Neural progenitor cell (in vitro differentiated cells): ENCODE measurements around the gene ABCC9. TPM values are rescaled to one million over a fixed set of nuclear protein-coding genes. Genes with fewer than 3 reads are reported as not detected.

Source experiments
- DNase-seq: peaks from one replicate; pipeline ENCODE4 v3.0.0-alpha.2; 2016; ENCODE audit warnings: low spot score
- H2AFZ ChIP-seq: fragments of 200-600 bp; sonication (generic); replicated peaks from 2 replicates; pipeline ENCODE4 v1.6.1; 2016; ENCODE audit warnings: antibody characterized with exemption
- H3F3A ChIP-seq: fragments of 200-600 bp; sonication (generic); 2 replicates; pipeline ENCODE4 v1.6.1; 2016; ENCODE audit warnings: antibody characterized with exemption, low read depth
- H3K27ac ChIP-seq: fragments of 200-600 bp; sonication (generic); 2 replicates; pipeline ENCODE4 v1.5.1; 2016; ENCODE audit warnings: mild to moderate bottlenecking
- H3K27me3 ChIP-seq: fragments of 200-600 bp; sonication (generic); 2 replicates; pipeline ENCODE4 v1.6.1; 2016; ENCODE audit warnings: mild to moderate bottlenecking, moderate library complexity
- H3K36me3 ChIP-seq: fragments of 200-600 bp; sonication (generic); 2 replicates; pipeline ENCODE4 v1.5.1; 2016
- H3K4me1 ChIP-seq: fragments of 200-600 bp; sonication (generic); 2 replicates; pipeline ENCODE4 v1.6.1; 2016; ENCODE audit warnings: mixed run types
- H3K4me2 ChIP-seq: fragments of 200-600 bp; sonication (generic); 2 replicates; pipeline ENCODE4 v1.6.1; 2016
- H3K4me3 ChIP-seq: fragments of 200-600 bp; sonication (generic); 2 replicates; pipeline ENCODE4 v1.5.1; 2016
- H3K79me2 ChIP-seq: fragments of 200-600 bp; sonication (generic); 2 replicates; pipeline ENCODE4 v1.6.1; 2016; ENCODE audit warnings: low read depth
- H3K9ac ChIP-seq: fragments of 200-600 bp; sonication (generic); 2 replicates; pipeline ENCODE4 v1.6.1; 2016
- H3K9me3 ChIP-seq: fragments of 200-600 bp; sonication (generic); 2 replicates; pipeline ENCODE4 v1.5.1; 2016; ENCODE audit warnings: low read depth
- H4K20me1 ChIP-seq: fragments of 200-600 bp; sonication (generic); 2 replicates; pipeline ENCODE4 v1.6.1; 2016; ENCODE audit warnings: low read depth
- H3K27ac Mint-ChIP-seq: 3 replicates; pipeline ENCODE4 v1.8.0; 2021; ENCODE audit warnings: mixed read lengths
- H3K27me3 Mint-ChIP-seq: 2 replicates; pipeline ENCODE4 v1.8.0; 2022; ENCODE audit warnings: low read depth, mild to moderate bottlenecking, inconsistent platforms, moderate library complexity, mixed read lengths; ENCODE audit not compliant: insufficient read depth
- H3K36me3 Mint-ChIP-seq: 3 replicates; pipeline ENCODE4 v1.8.0; 2021; ENCODE audit warnings: mixed read lengths
- H3K4me1 Mint-ChIP-seq: 3 replicates; pipeline ENCODE4 v1.8.0; 2021; ENCODE audit warnings: mixed read lengths
- H3K4me3 Mint-ChIP-seq: 3 replicates; pipeline ENCODE4 v1.8.0; 2021; ENCODE audit warnings: mild to moderate bottlenecking, moderate library complexity, mixed read lengths
- H3K9me3 Mint-ChIP-seq: 3 replicates; pipeline ENCODE4 v1.8.0; 2020; ENCODE audit warnings: mixed read lengths
- EZH2 ChIP-seq: fragments of 200-600 bp; sonication (generic); IDR thresholded peaks from 2 replicates; pipeline ENCODE4 v1.6.1; 2017; ENCODE audit warnings: antibody characterized with exemption, mild to moderate bottlenecking, moderate library complexity
- EZH2phosphoT487 ChIP-seq: fragments of 200-600 bp; sonication (generic); IDR thresholded peaks from 2 replicates; pipeline ENCODE4 v1.6.1; 2017; ENCODE audit warnings: antibody characterized with exemption
- total RNA-seq: library from RNA; depleted of rRNA; stranded (reverse); fragments of >200 nt; gene quantifications from 2 replicates; pipeline ENCODE4 v1.2.3, GENCODE V29; 2015; ENCODE audit warnings: low replicate concordance
- TF ChIP-seq, protein P1 (sequence below): fragments of 200-600 bp; sonication (generic); IDR thresholded peaks from 2 replicates; pipeline ENCODE4 v1.5.1; 2017; ENCODE audit warnings: antibody characterized with exemption, mild to moderate bottlenecking

The ABCC9 gene
- total RNA-seq, 1 donor from 2014 or later = not detected

DNA sequence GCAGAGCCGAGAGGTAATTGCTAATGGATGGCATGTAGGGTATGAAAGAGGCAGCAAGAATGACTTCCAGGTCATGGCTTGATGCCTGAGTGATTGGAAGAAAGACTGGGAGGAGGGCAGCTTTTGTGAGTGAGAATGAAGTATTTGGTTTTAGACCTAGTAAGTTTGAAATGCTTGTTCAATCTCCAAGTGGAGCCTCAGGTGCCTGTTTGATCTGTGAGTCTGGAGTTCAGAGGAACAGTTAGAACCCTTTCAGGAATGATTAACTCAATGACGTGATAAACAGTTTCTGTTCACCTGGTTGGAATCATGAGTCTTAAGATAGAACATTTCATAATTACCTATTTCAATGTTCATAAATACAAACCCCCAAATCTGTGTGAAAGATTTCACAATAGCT lies 177.2 kb downstream of the ABCC9 start:
- H3K4me3 Mint-ChIP-seq = no peak overlapping the region
- H3K27me3 Mint-ChIP-seq = peaks cover 2% of the 10 kb centered on the region
- H3K4me1 Mint-ChIP-seq = no peaks in the 10 kb centered on the region
- H3K79me2 ChIP-seq = no peaks in the 10 kb centered on the region
- no peaks in the 10 kb centered on the region for H3K27me3 ChIP-seq
- TF ChIP-seq EZH2phosphoT487 (no peak), EZH2 (no peak)
- TF ChIP-seq, protein P1, sequence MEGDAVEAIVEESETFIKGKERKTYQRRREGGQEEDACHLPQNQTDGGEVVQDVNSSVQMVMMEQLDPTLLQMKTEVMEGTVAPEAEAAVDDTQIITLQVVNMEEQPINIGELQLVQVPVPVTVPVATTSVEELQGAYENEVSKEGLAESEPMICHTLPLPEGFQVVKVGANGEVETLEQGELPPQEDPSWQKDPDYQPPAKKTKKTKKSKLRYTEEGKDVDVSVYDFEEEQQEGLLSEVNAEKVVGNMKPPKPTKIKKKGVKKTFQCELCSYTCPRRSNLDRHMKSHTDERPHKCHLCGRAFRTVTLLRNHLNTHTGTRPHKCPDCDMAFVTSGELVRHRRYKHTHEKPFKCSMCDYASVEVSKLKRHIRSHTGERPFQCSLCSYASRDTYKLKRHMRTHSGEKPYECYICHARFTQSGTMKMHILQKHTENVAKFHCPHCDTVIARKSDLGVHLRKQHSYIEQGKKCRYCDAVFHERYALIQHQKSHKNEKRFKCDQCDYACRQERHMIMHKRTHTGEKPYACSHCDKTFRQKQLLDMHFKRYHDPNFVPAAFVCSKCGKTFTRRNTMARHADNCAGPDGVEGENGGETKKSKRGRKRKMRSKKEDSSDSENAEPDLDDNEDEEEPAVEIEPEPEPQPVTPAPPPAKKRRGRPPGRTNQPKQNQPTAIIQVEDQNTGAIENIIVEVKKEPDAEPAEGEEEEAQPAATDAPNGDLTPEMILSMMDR = no peak
- H3K27ac Mint-ChIP-seq = no peak overlapping the region
- no peaks in the 10 kb centered on the region for H3K9me3 Mint-ChIP-seq
- H3K4me2 ChIP-seq = no peak overlapping the region
- DNase-seq = no peak
- H3K36me3 ChIP-seq = no peaks in the 10 kb centered on the region
- no peaks in the 10 kb centered on the region for H4K20me1 ChIP-seq
- H3K9ac ChIP-seq = no peak overlapping the region
- H3K27ac ChIP-seq = no peak overlapping the region
- peaks cover 7% of the 10 kb centered on the region for H3K36me3 Mint-ChIP-seq
- no peak overlapping the region for H2AFZ ChIP-seq
- H3K9me3 ChIP-seq = no peaks in the 10 kb centered on the region
- peaks cover 4% of the 10 kb centered on the region for H3K4me1 ChIP-seq
- H3F3A ChIP-seq = no peaks in the 10 kb centered on the region
- H3K4me3 ChIP-seq = no peak overlapping the region

DNA sequence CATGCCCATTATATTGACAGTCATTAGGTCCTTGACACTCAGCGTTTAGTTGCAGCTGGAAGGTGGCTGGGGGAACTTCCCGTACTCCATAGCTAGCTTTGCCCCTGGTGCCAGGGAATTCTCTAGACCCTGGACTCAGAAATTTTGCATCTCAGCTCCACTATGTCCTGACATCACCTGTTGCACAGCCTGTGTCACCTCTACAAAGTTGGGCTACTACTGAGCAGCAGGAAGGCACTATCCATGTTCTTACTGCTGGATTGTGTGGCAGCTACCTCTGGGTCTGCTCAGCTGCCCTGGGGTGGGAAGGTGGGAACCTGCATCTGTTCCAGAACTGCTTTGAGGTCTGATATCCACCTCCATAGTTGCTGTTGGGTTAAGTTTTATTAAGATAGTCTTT lies 177.7 kb downstream of the ABCC9 start:
- DNase-seq = no peak
- no peak overlapping the region for H3K9ac ChIP-seq
- no peaks in the 10 kb centered on the region for H3F3A ChIP-seq
- H3K4me3 Mint-ChIP-seq = no peak overlapping the region
- peaks cover 4% of the 10 kb centered on the region for H3K4me1 ChIP-seq
- H3K79me2 ChIP-seq = no peaks in the 10 kb centered on the region
- TF ChIP-seq EZH2phosphoT487 = no peak
- no peaks in the 10 kb centered on the region for H3K36me3 ChIP-seq
- no peaks in the 10 kb centered on the region for H4K20me1 ChIP-seq
- no peak overlapping the region for H3K27ac Mint-ChIP-seq
- no peaks in the 10 kb centered on the region for H3K4me1 Mint-ChIP-seq
- H3K9me3 Mint-ChIP-seq = no peaks in the 10 kb centered on the region
- peaks cover 7% of the 10 kb centered on the region for H3K36me3 Mint-ChIP-seq
- H3K27me3 ChIP-seq = no peaks in the 10 kb centered on the region
- no peak overlapping the region for H3K27ac ChIP-seq
- no peak overlapping the region for H3K4me2 ChIP-seq
- H3K27me3 Mint-ChIP-seq = peaks cover 2% of the 10 kb centered on the region
- no peak overlapping the region for H3K4me3 ChIP-seq
- no peak overlapping the region for H2AFZ ChIP-seq
- no peaks in the 10 kb centered on the region for H3K9me3 ChIP-seq

DNA sequence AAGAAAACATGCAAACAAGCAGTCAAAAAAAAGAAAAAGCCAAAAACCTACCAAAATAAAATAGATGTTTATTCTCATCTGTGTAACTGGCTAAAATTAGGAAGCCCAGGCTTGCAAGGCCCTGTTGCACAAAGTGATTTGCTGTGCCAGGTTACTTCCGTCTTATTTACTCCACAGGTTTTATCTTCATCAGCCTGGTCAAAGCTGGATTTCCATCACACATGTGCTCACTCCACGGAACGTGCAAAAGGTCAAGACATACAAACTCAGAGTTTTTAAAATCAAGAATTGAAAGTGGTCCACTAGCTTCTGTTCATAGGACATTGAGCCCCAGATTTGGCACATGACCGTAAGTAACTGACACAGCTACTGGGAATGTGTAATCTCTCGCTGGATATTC lies 181.5 kb downstream of the ABCC9 start:
- Mint-ChIP-seq H3K36me3 (no peaks in the 10 kb centered on the region), H3K9me3 (no peaks in the 10 kb centered on the region), H3K4me3 (no peak overlapping the region), H3K4me1 (no peaks in the 10 kb centered on the region), H3K27ac (no peak overlapping the region), H3K27me3 (peaks cover 2% of the 10 kb centered on the region)
- no peaks in the 10 kb centered on the region for H4K20me1 ChIP-seq
- DNase-seq = no peak
- H2AFZ ChIP-seq = no peak overlapping the region
- no peak overlapping the region for H3K9ac ChIP-seq
- H3F3A ChIP-seq = no peaks in the 10 kb centered on the region
- H3K9me3 ChIP-seq = no peaks in the 10 kb centered on the region
- H3K79me2 ChIP-seq = no peaks in the 10 kb centered on the region
- H3K27ac ChIP-seq = no peak overlapping the region
- peaks cover 4% of the 10 kb centered on the region for H3K4me1 ChIP-seq
- no peak overlapping the region for H3K4me2 ChIP-seq
- TF ChIP-seq, protein P1 = no peak
- no peak for TF ChIP-seq EZH2phosphoT487
- TF ChIP-seq EZH2 = no peak
- H3K27me3 ChIP-seq = no peaks in the 10 kb centered on the region
- no peak overlapping the region for H3K4me3 ChIP-seq
- H3K36me3 ChIP-seq = no peaks in the 10 kb centered on the region

GRCh38 chr12:21757735-21758134 lies 183.5 kb downstream of the ABCC9 start:
- Histone ChIP-seq H3K27ac (no peak overlapping the region), H4K20me1 (no peaks in the 10 kb centered on the region), H3K9ac (no peak overlapping the region), H3K36me3 (no peaks in the 10 kb centered on the region), H3K79me2 (no peaks in the 10 kb centered on the region), H3K4me1 (peaks cover 4% of the 10 kb centered on the region), H3F3A (no peaks in the 10 kb centered on the region), H3K27me3 (no peaks in the 10 kb centered on the region), H3K9me3 (no peaks in the 10 kb centered on the region), H3K4me3 (no peak overlapping the region), H3K4me2 (no peak overlapping the region), H2AFZ (no peak overlapping the region)
- Mint-ChIP-seq H3K36me3 (no peaks in the 10 kb centered on the region), H3K4me1 (no peaks in the 10 kb centered on the region), H3K27me3 (no peaks in the 10 kb centered on the region), H3K9me3 (no peaks in the 10 kb centered on the region), H3K27ac (no peak overlapping the region), H3K4me3 (no peak overlapping the region)
- no peak for TF ChIP-seq EZH2phosphoT487
- TF ChIP-seq, protein P1 = no peak
- TF ChIP-seq EZH2 = no peak
- DNase-seq = no peak
